K562 (cell line): ENCODE measurements around the gene STRA8.

Source experiments
- CTCF ChIP-seq, 3 experiments: IDR thresholded peaks in 2 of 3; conservative IDR thresholded peaks in 1 of 3; 2 replicates each; pipeline ENCODE4 v1.5.1; 2011 to 2012; ENCODE audit warnings: low read length in 3 of 3, mild to moderate bottlenecking in 3 of 3, control low read depth in 2 of 3, improper control_type of control experiment in 1 of 3, inconsistent platforms in 1 of 3, low read depth in 1 of 3, mixed read lengths in 1 of 3, moderate library complexity in 1 of 3; ENCODE audit not compliant: insufficient read depth in 2 of 3
- E2F3 ChIP-seq: fragments of 250-450 bp; sonication (Bioruptor Pico); IDR thresholded peaks from 2 replicates; pipeline ENCODE4 v1.4.0; 2020; ENCODE audit warnings: mild to moderate bottlenecking
- E2F8 ChIP-seq: fragments of 450-650 bp; IDR thresholded peaks from 2 replicates; pipeline ENCODE4 v1.7.1; 2018; ENCODE audit warnings: mild to moderate bottlenecking, low read depth; ENCODE audit not compliant: partially characterized antibody
- HCFC1 ChIP-seq: IDR thresholded peaks from 2 replicates; pipeline ENCODE4 v1.6.1; 2012; ENCODE audit warnings: low read depth, low read length, improper control_type of control experiment
- NR1H2 ChIP-seq: sonication (generic); formaldehyde crosslinking; IDR thresholded peaks from 2 replicates; pipeline ENCODE4 v1.4.0; 2020; ENCODE audit warnings: mild to moderate bottlenecking, missing genetic modification reagents
- PHTF2 ChIP-seq: fragments of 250-450 bp; sonication (Bioruptor Pico); IDR thresholded peaks from 2 replicates; pipeline ENCODE4 v1.5.0; 2021; ENCODE audit warnings: mild to moderate bottlenecking
- POLR2A ChIP-seq: fragments of 450-650 bp; conservative IDR thresholded peaks from 2 replicates; pipeline ENCODE4 v1.6.1; 2016
- POLR2AphosphoS5 ChIP-seq: IDR thresholded peaks from 2 replicates; pipeline ENCODE4 v1.6.1; 2011; ENCODE audit warnings: mild to moderate bottlenecking, low read depth, low read length, moderate library complexity; ENCODE audit not compliant: control insufficient read depth, insufficient read depth
- RAD21 ChIP-seq, 2 experiments: fragments of 250-450 bp in 1 of 2; fragments of 450-650 bp in 1 of 2; sonication (Bioruptor Pico) in 1 of 2; formaldehyde crosslinking in 1 of 2; IDR thresholded peaks in 1 of 2; conservative IDR thresholded peaks in 1 of 2; 2 replicates each; pipeline versions ENCODE4 v1.4.0 to v1.8.0; 2020 to 2022; ENCODE audit warnings: mild to moderate bottlenecking in 2 of 2, moderate library complexity in 1 of 2
- USF2 ChIP-seq: sonication (generic); formaldehyde crosslinking; IDR thresholded peaks from 2 replicates; pipeline ENCODE4 v1.5.0; 2020; ENCODE audit warnings: missing genetic modification reagents
- ZFP30 ChIP-seq: fragments of 250-450 bp; sonication (Bioruptor Pico); IDR thresholded peaks from 2 replicates; pipeline ENCODE4 v1.8.0; 2022; ENCODE audit warnings: moderate library complexity, mild to moderate bottlenecking, inconsistent platforms, borderline replicate concordance
- ZNF395 ChIP-seq: fragments of 200-800 bp; sonication (Bioruptor generic); IDR thresholded peaks from 2 replicates; pipeline ENCODE4 v1.6.1; 2017; ENCODE audit warnings: missing genetic modification characterization, missing compliant biosample characterization

GRCh38 chr7:135211179-135211945 is 22.3 kb upstream of the STRA8 start, which contains the start of gene WDR91:
- TF ChIP-seq POLR2AphosphoS5, result peak; percentile 93
- TF ChIP-seq USF2 (CRISPR knock-in tag), result no peak
- peak; percentile 93 for TF ChIP-seq POLR2A
- TF ChIP-seq RAD21 (CRISPR knock-in tag; conservative IDR thresholded peaks at IDR 0.05 in 1 of 2, IDR thresholded peaks at IDR 0.05 in 1 of 2), result no peak
- TF ChIP-seq E2F8, result no peak
- no peak for TF ChIP-seq HCFC1
- TF ChIP-seq NR1H2 (CRISPR knock-in tag), result no peak
- peak; percentile 49; the same call in 1 of the 2 replicates for TF ChIP-seq ZNF395 (CRISPR knock-in tag)
- TF ChIP-seq PHTF2 (CRISPR knock-in tag), result no peak
- TF ChIP-seq ZFP30, result no peak
- TF ChIP-seq CTCF (IDR thresholded peaks at IDR 0.05 in 2 of 3, conservative IDR thresholded peaks at IDR 0.05 in 1 of 3; ENCODE audit: insufficient read depth in 2 of 3, low read depth in 1 of 3, low read length in 3 of 3), result 0 out of 6 replicates have a peak, but pooled peaks of 1 of the 3 experiments have one; percentile 1
- TF ChIP-seq E2F3 (CRISPR knock-in tag), result peak; percentile 75; the same call in 1 of the 2 replicates
